CD4-positive, alpha-beta T cell treated with Interleukin-12 subunit alpha and Interleukin-12 subunit beta, for 1 hour (primary cell): ENCODE measurements around the gene CYSTM1.
"Not testable (repeated sequence)": the region's sequence is repeated elsewhere in the genome, so short reads cannot be mapped to it uniquely, and the experiment has no call there.

Experiments
- DNase-seq: peaks from one replicate; pipeline ENCODE4 v3.0.0-alpha.2; 2020

The CYSTM1 gene

DNA sequence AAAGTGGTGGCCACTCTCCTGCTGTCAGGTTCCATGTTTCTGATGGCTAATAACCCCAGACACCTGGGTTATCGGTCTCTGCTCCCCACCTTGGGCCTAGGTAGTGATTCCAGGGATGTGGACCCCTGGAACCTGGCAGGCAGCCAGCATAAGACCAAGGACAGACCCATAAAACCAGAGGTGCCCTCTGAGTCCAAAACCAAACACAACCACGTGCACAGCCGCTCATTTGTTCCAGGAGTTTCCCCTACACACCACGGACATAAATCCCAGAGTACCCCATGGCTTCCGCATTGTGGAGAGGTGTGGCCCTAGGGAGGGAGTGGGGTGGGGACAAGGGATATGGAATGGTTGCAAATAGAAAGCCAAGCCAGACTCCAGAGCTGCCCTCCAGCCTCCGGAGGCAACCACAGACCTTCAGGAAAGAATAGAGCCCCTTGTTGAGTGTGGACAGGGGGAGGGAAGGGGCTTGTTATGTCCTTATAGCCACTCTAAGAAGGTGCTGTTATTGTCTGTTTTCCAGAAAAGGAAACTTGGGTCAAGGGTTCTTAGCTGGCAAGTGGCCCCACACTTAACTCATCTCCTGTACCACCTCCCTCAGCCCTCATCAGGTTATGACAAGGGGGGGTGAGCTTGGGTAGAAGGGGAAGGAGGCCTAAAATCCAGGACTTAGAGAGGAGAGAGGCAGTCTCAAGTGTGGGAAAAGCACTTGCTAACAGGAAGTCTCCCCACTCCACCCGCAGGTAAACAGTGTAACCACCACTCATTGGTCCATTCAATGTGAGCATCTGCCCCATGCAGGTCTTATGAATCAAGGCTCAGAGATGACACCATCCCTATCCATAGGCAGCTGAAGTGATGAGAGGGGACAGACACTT, 23.6 kb upstream of the CYSTM1 start:
- no peak for DNase-seq

GRCh38 chr5:140152022-140152999, 22.7 kb upstream of the CYSTM1 start:
- no peak for DNase-seq

- DNase-seq: no peak
Measured at GRCh38 chr5:140153255-140153654, 21.7 kb upstream of the CYSTM1 start.

DNA sequence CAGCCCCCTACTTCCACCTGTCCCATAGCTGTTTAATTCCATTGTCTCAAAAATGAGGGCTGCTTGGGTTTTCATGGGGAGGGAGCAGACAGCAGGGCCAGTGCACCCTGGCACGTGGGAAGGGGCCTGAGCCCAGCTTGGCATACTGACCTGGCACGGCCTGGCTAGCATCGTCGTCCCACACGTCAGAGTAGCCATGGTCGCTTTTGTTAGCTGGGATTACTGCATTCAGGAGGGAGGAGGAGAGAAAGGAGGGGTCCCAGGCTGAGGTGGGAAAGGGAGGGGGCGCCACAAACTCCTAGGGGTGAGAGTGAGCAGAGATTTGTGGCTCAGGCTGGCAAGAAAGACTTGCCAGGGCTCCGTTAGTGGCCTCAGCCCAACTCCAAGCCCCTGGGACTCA, 21.1 kb upstream of the CYSTM1 start:
- no peak for DNase-seq

DNA sequence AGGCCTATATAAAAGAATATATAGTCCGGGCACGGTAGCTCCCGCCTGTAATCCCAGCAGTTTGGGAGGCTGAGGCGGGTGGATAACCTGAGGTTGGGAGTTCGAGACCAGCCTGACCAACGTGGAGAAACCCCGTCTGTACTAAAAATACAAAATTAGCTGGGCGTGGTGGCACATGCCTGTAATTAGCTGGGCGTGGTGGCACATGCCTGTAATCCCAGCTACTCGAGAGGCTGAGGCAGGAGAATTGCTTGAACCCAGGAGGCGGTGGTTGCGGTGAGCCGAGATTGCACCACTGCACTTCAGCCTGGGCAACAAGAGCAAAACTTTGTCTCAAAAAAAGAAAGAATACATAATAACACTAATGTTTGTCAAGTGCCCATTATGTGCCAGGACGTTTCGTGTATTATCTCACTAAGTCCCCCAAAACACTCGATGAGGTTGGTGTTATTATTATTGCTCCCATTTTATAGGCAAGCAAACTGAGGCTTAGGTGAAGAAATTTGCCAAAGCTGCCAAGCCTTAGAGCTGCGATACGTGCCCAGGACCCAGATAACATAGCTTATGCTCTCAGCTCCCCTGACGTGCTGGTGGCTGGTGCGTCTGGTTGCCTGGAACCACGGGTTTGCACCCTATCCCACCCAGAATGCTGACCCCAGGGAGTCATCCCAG, 20.1 kb upstream of the CYSTM1 start:
- not testable (repeated sequence) for DNase-seq

DNA sequence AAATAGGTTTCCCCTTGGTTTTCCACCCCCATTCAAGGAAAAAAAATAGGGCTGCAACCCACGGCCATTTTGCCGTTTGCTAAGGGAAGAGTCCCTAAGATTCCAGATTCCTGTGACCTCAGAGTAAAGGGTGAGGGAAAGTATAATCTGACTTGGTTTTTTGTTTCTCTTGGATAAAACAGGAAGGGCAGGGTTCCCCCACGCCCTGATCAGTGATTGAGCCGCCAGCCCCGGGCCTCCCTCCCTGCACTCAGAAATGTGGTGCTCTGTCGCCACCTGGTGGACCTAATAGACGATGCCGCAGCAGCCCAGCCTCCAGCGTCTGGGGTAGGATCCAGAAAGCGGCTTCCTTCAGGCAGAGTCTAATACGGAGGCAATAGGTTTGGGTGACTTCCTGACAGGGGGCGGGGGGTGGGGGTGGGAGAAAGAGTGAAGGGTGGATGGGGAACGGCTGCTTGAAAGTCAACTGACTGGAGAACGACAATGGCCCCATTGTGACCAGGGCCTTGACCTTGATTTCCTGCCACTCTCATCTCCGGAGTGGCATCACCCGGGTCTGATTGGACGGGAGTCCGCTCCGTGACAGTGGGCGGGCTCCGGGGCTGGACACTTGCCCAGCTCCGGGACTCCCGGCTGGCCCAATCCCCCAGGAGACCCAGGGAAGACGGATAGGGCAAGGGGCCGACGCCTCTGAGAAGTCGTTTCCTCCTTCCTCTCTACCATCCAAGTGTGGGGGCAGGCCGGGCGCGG, 17.8 kb upstream of the CYSTM1 start:
- DNase-seq: peak; percentile 87

DNA sequence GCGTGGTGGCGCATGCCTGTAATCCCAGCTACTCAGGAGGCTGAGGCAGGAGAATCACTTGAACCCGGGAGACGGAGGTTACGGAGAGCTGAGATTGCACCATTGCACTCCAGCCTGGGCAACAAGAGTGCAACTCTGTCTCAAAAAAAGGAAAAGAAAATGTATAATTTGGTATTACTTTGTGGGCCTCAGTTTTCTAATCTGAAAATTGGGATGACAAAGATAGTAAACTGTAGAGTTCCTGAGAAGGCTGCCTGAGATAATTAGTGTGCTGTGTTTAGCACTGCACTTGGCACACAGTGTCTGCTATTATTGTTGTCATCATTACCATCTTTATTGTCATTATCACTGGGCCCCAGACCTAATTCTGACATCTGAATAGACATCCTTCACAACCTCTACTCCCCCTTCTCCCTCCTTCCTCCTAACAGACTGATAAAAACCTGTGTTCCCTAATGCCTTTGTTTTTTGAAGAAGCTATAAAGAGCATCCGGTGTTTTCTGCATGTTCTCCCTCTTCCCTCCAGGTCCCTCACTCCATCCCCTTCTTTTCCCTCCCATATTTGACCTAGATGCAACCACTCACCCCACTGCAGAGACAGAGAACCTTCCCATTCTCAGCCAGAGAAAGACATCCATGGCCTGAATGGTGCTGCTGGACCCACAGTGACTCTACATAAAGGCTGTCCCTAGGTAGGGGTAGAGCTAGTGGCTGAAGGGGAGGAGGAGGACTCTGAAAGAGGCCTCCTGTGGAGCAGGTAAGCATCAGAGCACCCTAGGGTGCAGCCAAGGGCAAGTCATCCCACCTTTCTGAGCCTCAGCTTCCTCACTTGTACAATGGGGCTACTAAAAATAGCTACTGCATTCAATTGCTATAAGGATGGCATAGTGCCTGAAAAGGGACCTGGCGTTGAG, 15.7 kb upstream of the CYSTM1 start:
- DNase-seq: no peak

- DNase-seq: no peak
Measured at GRCh38 chr5:140162275-140162674, 12.7 kb upstream of the CYSTM1 start.

DNA sequence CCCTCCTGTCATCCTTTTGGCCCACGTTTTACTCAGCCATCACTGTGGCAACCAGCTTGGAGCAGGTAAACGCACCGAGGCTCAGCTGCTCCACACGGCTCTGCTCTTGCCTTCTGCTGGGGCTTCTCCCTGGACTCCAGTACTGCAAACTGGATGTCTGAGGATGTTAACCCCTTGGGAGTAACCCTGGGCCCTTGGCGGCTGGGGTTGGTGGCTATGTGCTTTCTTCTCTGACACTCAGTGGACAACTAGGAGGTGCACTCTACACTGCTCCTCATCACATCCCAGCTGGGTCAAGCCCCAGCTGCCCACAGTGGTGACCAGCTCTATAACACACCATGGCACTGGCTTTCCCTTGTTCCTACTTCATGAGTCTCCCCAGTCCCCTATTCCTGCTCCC, 12.2 kb upstream of the CYSTM1 start:
- DNase-seq: no peak

GRCh38 chr5:140165101-140165922, 9.7 kb upstream of the CYSTM1 start:
- DNase-seq: no peak

- no peak for DNase-seq
Measured at GRCh38 chr5:140165923-140166270, 9.1 kb upstream of the CYSTM1 start.

- DNase-seq: no peak
Measured at GRCh38 chr5:140166911-140167310, 8.1 kb upstream of the CYSTM1 start.

DNA sequence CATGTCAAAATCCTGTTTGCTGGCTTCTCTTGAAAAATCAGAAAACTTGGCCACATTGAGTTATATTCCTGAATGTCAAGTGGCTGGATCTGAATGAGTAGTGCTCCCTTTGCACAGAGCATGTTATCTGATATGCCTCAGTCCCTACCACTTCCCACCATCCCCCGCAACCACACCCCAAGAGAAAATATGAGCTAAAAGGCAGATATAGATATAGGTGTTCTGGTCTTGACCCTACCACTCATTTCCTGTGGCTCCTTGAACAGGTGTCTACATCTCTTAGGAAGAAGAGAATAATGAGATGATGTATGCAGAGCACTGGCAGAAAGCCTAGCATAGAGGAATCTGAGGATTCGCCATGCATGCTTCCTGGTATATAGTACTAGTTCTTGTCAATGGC, 6.6 kb upstream of the CYSTM1 start:
- DNase-seq: no peak

- no peak for DNase-seq
Measured at GRCh38 chr5:140169410-140169809, 5.6 kb upstream of the CYSTM1 start.

- no peak for DNase-seq
Measured at GRCh38 chr5:140172483-140172882, 2.5 kb upstream of the CYSTM1 start.

- DNase-seq: no peak
Measured at GRCh38 chr5:140174014-140174413, 974 bp upstream of the CYSTM1 start.

- peak; percentile 63 for DNase-seq
Measured at GRCh38 chr5:140175367-140176030, 511 bp downstream of the CYSTM1 start.

- no peak for DNase-seq
Measured at GRCh38 chr5:140176031-140176387, 1.0 kb downstream of the CYSTM1 start.

- DNase-seq: no peak
Measured at GRCh38 chr5:140178086-140178410, 3.1 kb downstream of the CYSTM1 start.

DNA sequence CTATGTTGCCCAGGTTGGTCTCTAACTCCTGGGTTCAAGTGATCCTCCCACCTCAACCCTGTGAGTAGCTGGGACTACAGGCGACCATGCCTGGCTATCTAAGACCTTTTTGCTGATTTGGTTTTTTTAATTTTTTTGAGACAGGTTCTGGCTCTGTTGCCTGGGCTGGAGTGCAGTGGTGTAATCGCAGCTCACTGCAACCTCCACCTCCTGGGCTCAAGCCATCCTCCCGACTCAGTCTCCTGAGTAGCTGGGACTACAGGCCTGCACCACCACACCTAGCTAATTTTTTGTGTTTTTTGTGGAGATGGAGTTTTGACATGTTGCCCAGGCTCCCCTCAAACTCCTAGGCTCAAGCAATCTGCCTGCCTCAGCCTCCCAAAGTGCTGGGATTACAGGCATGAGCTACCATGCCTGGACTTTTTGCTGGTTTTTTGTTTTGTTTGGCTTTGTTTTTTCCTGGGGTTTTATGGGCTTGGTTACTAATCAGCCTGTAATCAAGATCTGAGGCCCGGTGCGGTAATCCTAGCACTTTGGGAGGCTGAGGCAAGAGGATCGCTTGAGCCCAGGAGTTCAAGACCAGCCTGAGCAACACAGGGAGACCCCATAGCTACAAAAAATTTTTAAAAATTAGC, 3.6 kb downstream of the CYSTM1 start:
- no peak for DNase-seq
